ENCODE results near the gene DHX32.

The DHX32 gene

DNA sequence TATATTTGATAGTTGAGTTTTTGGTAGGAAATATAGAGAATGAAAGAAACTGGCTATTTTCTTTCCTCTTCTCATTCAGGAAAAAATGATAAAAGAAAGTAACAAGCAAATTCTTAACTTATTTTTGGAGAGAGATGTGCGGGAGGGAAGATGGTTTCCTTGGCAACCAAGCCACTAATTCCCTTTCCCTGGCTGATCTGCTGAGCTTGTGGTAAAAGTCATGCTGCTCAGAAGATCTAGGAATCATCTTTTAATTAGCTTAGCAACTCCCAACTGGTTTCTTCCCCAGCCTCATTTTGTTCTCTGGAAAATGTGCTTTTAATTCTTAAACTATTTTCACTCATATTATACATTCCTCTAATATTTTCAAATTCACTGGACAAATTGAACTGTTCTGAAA lies 69.8 kb downstream of the DHX32 start:
- DNase-seq (ENCODE audit: low read depth in 2 of 2), result peak; percentile 37 to 40

- DNase-seq (ENCODE audit: low read depth in 2 of 2), result no peak
Measured at GRCh38 chr10:125808047-125808446, 73.0 kb downstream of the DHX32 start.

DNA sequence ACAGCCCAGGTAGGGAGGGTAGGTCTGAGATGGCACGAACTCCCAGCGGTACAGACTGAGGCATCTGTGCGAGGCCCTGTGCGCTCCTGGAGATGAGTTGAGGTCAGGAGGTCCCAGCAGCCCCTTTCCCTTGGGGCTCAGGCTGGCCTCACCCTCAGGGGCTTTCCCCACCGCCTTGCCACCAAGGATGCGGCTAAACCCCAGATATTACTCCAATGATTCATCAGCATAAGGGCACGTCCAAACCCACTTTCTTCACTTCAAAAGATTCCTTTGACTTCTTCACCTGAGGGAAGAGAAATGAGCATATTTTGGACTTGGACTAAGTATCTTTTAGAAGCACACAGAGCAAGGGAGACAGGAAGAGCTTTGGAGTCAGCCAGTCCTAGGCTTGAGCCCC lies 78.4 kb downstream of the DHX32 start:
- no peak for DNase-seq (ENCODE audit: low read depth in 2 of 2)

GRCh38 chr10:125802131-125802530 lies 79.0 kb downstream of the DHX32 start:
- no peak for DNase-seq (ENCODE audit: low read depth in 2 of 2)

DNA sequence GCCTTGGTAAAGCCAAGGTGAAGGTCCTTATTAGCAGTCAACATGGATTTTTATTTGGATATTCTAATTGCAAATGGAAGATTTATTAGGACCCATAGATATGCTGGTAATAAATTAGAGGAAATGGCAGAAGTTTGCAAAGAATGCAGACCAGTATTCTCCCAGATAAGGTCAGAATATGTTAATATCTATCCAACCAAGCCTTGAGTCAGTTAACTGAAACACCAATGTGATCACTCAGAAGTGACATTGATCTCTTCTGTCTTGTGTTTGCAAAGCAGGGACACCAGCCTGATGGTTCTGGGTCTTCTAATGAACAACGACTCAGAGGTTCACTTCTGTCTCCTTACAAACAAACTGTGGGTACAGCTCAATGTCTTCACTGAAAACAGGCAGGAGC lies 79.5 kb downstream of the DHX32 start:
- no peak for DNase-seq (ENCODE audit: low read depth in 2 of 2)

- no peak for DNase-seq (ENCODE audit: low read depth in 2 of 2)
Measured at GRCh38 chr10:125799451-125800182, 81.5 kb downstream of the DHX32 start.

GRCh38 chr10:125797994-125798662 lies 83.0 kb downstream of the DHX32 start:
- no peak for DNase-seq (ENCODE audit: low read depth in 2 of 2)

GRCh38 chr10:125797424-125797823 lies 83.7 kb downstream of the DHX32 start:
- no peak for DNase-seq (ENCODE audit: low read depth in 2 of 2)

DNA sequence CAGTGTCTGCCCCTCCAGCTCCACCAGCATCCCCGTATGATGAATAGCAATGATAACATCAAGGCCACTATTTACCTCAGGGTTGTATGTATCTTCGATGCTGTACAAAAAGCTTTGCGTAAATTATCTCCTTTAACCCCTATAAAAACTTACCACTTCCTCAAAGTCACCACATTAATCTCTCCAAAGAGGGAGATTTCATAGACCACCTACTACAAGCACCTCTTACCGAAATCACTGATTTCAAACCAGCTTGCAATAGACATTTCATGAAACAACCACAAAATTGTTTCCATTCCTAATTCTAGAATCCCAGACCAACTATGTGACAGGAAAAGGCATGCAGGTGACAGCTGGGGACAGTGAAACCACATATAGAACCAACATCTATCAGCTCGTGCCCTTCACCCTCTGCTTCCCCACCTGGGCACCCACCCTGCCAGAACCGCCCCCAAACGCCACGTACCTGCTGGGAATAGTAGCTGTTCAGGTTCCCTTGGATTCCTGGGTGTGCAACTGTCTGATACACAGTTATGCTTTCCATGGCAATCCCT lies 85.4 kb downstream of the DHX32 start:
- no peak for DNase-seq (ENCODE audit: low read depth in 2 of 2)

GRCh38 chr10:125795128-125795527 lies 86.0 kb downstream of the DHX32 start:
- DNase-seq (ENCODE audit: low read depth in 2 of 2), result no peak

DNA sequence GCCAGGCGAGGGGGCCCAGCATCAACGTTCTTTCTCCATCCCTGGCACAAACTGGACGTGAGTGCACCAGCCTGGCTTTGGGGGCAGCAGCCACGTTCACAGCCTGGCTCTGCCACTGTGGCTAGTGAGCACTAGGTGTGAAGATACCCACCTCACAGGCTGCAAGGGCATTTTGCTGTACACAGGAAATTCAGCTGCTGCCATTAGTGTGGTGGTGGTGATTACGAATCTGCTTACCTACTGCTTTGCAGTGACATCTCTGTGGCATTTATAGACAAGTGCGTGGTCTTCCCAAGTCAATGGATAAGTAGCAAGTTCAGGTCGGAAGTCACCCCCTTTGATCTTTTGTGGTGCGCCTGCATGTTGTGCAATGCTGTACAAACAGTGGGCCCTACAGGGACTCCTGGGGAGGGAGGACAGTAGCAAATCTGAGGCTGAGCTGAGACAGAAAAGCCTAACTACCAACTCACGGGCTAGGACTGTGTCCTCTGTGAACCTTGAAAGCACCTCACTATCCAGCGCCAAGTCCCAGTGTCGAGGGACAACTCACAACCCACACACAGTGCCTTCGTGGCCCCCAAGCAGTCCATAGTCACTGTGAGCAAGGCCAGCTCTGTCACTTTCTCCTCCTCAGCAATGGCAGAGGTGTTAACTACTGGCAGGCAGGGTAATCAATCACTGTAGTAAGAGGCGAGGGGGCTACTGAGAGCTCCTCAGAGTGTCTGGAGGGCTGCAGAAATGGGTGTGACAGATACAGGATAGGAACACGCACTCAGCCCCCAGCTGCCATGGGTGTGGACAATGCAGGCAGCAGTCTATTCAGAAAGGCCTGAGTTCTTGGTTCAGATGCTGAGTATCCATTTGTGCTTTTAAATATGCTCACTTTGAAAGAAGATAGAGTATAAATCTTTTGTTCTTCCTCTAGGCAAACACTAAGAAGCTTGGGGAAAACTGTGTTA lies 88.5 kb downstream of the DHX32 start:
- DNase-seq (ENCODE audit: low read depth in 2 of 2), result no peak

DNA sequence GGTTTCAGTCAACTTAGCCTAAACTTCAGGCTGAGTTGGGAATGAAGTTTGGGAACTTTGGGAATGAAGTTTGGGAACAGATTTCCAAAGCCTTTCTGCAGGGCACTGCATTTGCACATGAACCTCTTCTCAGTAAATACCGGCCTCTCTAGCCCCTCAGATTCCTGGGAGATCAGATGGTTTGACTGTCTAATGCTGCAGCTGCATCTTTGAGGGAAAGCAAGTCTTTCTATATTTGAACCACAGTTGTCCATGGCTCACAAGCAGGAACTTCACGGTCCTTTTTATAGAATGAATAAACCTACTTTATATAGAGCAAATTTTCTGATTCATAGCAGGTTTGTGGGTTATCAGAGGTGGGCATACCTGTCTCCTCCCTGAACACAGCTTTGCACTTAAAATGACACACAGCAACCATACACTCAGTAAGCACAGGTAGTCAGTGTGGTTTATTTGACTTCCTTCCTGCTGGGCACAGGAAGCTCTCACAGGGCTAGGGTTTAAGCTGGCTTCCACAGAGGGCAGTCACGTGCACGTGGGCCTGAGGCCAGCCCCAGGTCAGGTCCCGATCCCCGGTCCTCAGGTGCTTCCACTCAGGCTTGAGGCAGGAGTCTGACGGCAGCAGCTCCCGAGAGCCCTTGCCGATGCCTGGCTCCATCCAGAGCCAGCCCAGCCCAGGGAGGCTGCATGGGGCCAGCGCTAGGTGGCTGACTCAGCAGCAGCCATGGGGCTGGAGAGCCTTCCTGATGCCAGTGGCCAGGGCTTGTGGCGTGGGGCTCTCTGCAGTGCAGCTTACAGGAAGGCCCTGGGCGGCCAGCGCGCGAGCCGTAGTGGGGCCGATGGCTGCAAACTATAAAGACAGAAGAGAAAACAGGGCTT lies 92.7 kb downstream of the DHX32 start:
- DNase-seq (ENCODE audit: low read depth in 2 of 2), result no peak
